Breast epithelium (tissue), 3 donors: ENCODE measurements around the gene SNX20.

ENCODE experiments used
- POLR2A ChIP-seq: fragments of 450-650 bp; IDR thresholded peaks from one replicate; pipeline ENCODE4 v1.6.1; 2016; ENCODE audit warnings: antibody characterized with exemption, mild to moderate bottlenecking, moderate library complexity
- POLR2AphosphoS5 ChIP-seq, 3 donors: sonication (generic); formaldehyde crosslinking; IDR thresholded peaks; one replicate each; pipeline ENCODE4 v1.6.1; 2017; ENCODE audit warnings: antibody characterized with exemption in 3 of 3
- TF ChIP-seq, protein P1 (sequence below), 3 donors: fragments of 450-650 bp; IDR thresholded peaks; one replicate each; pipeline ENCODE4 v1.5.1; 2016 to 2017; ENCODE audit warnings: antibody characterized with exemption in 3 of 3, mild to moderate bottlenecking in 3 of 3, moderate library complexity in 3 of 3

DNA sequence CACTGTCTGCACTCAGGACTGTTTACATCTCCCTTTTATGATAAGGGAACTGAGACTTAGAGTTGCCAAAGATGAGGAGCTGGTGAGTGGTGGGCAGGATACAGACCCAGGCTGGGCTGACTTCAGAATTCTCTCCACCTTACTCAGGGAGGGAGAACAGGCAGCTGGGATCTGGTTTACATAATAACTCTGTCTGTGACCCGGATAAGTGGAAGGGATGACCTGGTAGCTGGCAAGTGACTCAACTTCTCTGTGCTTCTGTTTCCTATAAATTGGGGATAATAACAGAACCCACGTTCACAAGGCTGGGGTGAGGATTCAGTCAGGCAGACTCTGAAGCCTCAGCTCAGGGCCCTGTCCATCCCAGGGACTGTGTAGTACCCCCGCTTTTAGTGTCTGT is 2.6 kb downstream of the SNX20 start:
- TF ChIP-seq, protein P1, sequence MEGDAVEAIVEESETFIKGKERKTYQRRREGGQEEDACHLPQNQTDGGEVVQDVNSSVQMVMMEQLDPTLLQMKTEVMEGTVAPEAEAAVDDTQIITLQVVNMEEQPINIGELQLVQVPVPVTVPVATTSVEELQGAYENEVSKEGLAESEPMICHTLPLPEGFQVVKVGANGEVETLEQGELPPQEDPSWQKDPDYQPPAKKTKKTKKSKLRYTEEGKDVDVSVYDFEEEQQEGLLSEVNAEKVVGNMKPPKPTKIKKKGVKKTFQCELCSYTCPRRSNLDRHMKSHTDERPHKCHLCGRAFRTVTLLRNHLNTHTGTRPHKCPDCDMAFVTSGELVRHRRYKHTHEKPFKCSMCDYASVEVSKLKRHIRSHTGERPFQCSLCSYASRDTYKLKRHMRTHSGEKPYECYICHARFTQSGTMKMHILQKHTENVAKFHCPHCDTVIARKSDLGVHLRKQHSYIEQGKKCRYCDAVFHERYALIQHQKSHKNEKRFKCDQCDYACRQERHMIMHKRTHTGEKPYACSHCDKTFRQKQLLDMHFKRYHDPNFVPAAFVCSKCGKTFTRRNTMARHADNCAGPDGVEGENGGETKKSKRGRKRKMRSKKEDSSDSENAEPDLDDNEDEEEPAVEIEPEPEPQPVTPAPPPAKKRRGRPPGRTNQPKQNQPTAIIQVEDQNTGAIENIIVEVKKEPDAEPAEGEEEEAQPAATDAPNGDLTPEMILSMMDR (IDR thresholded peaks at IDR 0.05): no peak
- no peak for TF ChIP-seq POLR2A
- no peak for TF ChIP-seq POLR2AphosphoS5 (IDR thresholded peaks at IDR 0.05)
